Measurements from ENCODE around the gene SMIM12.
"Not testable (repeated sequence)": the region's sequence is repeated elsewhere in the genome, so short reads cannot be mapped to it uniquely, and the experiment has no call there.

Gene SMIM12

DNA sequence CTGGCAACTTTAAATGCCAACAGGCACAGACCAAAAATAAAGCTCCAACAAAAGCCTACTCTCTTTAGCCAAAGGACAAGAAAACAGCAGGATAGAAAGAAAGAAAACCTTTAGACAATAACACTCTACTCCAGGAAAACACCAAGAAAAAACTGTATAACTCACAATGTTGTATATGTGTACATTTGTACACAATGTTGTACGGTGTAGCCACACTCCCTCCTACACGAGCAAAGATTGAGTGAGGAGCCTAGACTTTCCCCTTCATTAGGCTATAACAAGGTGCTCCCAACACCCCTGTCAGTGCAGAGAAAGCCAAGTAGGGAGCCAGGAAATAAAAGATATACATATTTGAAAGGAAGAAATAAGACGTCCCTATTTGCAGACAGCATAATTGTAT lies 42.8 kb downstream of the SMIM12 start:
- no peak for DNase-seq (ENCODE audit: low spot score)
- TF ChIP-seq, protein P1, sequence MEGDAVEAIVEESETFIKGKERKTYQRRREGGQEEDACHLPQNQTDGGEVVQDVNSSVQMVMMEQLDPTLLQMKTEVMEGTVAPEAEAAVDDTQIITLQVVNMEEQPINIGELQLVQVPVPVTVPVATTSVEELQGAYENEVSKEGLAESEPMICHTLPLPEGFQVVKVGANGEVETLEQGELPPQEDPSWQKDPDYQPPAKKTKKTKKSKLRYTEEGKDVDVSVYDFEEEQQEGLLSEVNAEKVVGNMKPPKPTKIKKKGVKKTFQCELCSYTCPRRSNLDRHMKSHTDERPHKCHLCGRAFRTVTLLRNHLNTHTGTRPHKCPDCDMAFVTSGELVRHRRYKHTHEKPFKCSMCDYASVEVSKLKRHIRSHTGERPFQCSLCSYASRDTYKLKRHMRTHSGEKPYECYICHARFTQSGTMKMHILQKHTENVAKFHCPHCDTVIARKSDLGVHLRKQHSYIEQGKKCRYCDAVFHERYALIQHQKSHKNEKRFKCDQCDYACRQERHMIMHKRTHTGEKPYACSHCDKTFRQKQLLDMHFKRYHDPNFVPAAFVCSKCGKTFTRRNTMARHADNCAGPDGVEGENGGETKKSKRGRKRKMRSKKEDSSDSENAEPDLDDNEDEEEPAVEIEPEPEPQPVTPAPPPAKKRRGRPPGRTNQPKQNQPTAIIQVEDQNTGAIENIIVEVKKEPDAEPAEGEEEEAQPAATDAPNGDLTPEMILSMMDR (IDR thresholded peaks at IDR 0.05; ENCODE audit: extremely low read depth, missing control alignments): no peak

DNA sequence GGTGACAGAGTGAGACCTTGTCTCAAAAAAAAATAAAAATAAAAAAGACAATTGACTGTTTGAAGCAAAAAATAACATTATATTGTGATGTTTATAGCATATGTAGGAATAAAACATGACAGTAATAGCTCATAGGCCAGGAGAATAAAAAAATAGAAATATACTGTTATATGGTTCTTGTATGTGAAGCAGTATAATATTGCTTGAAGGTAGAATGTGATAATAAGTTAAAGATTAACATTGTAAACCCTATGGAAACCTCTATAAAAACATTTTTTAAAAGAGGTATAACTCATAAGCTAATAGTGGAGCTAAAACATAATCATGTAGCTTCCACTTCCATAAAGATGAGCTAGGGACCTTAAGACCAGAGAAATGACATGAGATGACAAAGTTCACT lies 43.2 kb downstream of the SMIM12 start:
- TF ChIP-seq, protein P1 (IDR thresholded peaks at IDR 0.05; ENCODE audit: extremely low read depth, missing control alignments): no peak
- no peak for DNase-seq (ENCODE audit: low spot score)

DNA sequence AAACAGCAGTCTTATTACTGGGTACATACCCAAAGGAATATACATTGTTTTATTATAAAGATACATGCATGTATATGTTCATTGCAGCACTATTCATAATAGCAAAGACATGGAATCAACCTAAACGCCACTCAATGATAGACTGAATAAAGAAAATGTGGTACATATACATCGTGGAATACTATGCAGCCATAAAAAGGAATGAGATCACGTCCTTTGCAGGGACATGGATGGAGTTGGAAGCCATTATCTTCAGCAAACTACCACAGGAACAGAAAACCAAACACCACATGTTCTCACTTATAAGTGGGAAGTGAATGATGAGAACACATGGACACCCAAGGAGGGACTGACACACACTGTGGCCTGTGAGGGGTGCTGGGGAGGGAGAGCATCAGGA lies 48.8 kb downstream of the SMIM12 start:
- DNase-seq (ENCODE audit: low spot score): not testable (repeated sequence)

DNA sequence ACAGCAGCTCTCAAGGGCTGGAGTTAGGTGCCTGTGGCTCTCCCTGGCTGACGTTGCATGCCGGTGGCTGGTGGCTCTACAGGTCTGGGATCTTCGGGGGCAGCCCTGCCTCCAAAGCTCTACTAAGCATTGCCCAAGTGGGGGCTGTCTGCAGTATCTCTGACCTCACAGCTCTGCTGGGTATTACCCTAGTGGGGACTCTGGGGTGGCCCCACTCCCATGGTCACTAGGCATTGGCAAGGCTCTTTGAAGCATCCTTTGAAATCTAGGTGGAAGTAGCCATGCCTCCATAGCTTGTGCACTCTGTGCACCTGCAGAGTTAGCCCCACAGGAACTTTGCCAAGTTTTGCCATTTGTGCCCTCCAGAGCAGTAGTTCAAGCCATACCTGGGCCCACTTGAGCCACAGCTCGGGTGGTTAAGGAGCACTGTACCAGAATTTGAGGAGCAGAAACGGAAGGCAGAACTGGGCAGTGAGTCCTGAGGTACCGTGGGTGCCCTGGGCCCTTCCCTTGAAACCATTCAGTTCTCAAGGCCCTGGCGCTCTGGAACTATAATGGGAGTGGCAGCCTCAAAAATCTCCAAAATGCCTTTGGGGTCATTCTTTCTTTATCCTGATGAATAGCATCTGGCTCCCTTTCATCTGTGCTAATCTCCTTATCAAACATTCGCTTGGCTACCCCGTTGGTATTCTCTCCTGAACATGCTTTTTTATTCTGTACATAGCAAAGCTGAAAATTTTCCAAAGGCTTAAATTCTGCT lies 51.3 kb downstream of the SMIM12 start:
- no peak for DNase-seq (ENCODE audit: low spot score)
- TF ChIP-seq, protein P1 (IDR thresholded peaks at IDR 0.05; ENCODE audit: extremely low read depth, missing control alignments): no peak

DNA sequence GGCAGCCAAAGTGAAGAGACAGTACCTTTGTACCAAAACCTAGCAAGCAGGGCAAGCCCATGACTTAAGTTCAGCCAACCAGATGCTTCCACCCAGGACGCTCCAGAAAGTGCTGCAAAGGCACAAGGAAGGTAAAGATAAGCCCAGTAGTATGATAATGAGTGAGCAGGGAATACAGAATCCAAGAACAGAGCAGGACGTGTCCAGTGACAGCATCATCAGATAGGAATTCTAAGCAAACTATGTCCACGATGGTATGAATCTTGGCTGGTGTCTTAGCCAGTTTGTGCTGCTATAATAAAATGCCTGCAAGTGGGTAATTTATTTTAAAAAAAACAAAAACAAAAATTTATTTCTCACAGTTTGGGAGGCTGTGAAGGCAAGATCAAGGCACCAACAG lies 53.2 kb downstream of the SMIM12 start:
- no peak for DNase-seq (ENCODE audit: low spot score)
- TF ChIP-seq, protein P1 (IDR thresholded peaks at IDR 0.05; ENCODE audit: extremely low read depth, missing control alignments): no peak

DNA sequence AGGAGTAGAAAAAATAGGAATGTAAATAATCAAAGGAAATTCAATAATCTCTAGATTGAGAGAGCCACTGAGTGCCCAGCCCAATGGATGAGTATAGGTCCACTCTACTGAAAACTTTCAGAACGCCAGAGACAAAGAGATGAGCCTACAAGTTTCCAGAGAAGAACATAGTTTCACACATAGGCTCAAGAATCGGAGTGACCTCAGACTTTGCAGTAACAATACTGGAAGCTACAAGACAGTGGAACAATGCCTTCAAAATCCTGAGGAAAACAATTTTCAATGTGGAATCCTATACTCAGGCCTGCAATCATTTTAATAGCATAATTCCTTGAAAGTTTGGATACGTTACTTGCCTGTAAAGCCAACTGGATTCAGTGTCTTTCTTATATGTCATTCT lies 55.8 kb downstream of the SMIM12 start:
- no peak for DNase-seq (ENCODE audit: low spot score)
- TF ChIP-seq, protein P1 (IDR thresholded peaks at IDR 0.05; ENCODE audit: extremely low read depth, missing control alignments): no peak

Data from GM20000 (cell line).